AG04449 (cell line): ENCODE results near the gene AP2B1.

Experiments used
- CTCF ChIA-PET: fragments of 350-600 bp; formaldehyde crosslinking; extraction: SDS; loops from one replicate; lab custom pipeline; 2021; ENCODE audit warnings: antibody characterized with exemption; lab: Yijun Ruan, JAX
- POLR2A ChIA-PET: fragments of 400-600, 350-600 bp; formaldehyde crosslinking; extraction: SDS; loops from one replicate; lab custom pipeline; 2020; ENCODE audit warnings: antibody characterized with exemption, inconsistent platforms; lab: Yijun Ruan, JAX
- DNase-seq: peaks from one replicate; pipeline ENCODE4 v3.0.0-alpha.2; 2010; ENCODE audit warnings: low read depth, low spot score
- H3K4me3 ChIP-seq: 2 replicates; pipeline ENCODE4 v1.5.1; 2011; ENCODE audit warnings: low read depth, mild to moderate bottlenecking, control low read depth, low read length
- CTCF ChIP-seq: IDR thresholded peaks from one replicate; pipeline ENCODE4 v1.5.1; 2011; ENCODE audit warnings: mild to moderate bottlenecking, moderate library complexity, low read length, control low read depth, inconsistent platforms; ENCODE audit not compliant: insufficient read depth; ENCODE audit errors: missing control alignments

The AP2B1 gene

DNA sequence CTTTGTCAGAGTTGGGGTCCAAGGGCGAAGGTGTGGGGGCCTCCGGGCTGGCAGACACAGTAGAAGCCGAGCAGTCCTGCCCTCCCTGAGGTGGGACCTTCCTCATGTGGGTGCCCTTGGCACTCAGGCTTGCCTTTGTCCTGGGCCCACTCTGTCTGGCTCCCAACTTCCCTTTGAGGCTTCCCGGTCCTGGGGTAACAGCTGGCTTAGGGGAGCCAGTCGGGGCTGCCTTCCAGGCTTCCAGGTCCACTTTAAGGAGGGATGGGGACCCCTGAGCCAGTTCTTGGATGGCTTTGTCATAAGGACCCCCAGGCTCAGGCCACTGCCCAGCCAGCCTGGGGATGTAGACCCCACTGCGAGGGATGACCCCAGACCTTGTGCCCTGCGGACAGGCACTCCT, 158.1 kb downstream of the AP2B1 start:
- no peak for TF ChIP-seq CTCF
- H3K4me3 ChIP-seq, result no peak overlapping the region
- ChIA-PET POLR2A (no interaction called here), CTCF (interaction anchor here (0.6 to 12.9 kb wide), 16 partner anchors 7 to 433 kb away, joined by 3 to 565 read pairs (median 6); no protein-coding TSS in a partner anchor)
- no peak for DNase-seq

DNA sequence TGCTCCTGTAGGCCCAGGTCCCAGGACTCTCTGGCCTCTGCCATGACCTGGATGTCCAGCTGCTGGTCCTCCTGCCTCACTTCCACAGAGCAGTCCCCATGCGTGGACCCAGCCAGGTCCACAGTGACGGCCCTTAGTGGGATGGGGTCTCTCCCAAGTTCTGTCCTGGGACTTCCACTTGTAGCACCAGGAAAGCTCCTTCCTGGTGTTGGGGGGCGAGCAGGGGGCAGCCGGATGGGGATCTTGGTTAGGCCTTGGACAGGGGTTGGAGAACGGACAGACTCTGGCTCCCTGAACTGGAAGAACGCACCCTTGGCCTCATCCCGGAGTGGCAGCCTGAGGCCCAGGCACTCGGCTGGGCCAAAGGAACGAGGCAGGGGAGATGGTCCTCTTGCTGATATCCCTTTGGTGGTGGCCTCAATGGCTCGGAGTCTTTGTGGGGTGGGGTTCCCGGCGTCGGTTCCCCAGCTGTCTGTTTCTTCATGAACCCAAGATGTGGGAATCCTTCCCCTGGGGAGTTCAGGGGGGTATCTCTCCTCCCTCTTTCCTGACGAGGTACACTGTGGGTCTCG, 158.7 kb downstream of the AP2B1 start:
- TF ChIP-seq CTCF, result no peak
- DNase-seq, result no peak
- no peak overlapping the region for H3K4me3 ChIP-seq
- ChIA-PET POLR2A (no interaction called here), CTCF (interaction anchor here (0.8 to 12.9 kb wide), 18 partner anchors 8 to 434 kb away, joined by 3 to 565 read pairs (median 25); partner anchors contain the start of gene RASL10B)

GRCh38 chr17:35747540-35748017, 160.5 kb downstream of the AP2B1 start:
- TF ChIP-seq CTCF, result peak; percentile 87
- no peak overlapping the region for H3K4me3 ChIP-seq
- POLR2A ChIA-PET, result interaction anchor here (0.6 kb wide), 1 partner anchor 158 kb away, joined by 5 read pairs; no protein-coding TSS in a partner anchor
- peak; percentile 26 for DNase-seq
- CTCF ChIA-PET, result interaction anchor here (0.6 to 12.9 kb wide), 73 partner anchors 9 to 597 kb away, joined by 3 to 565 read pairs (median 5); partner anchors contain the start of genes C17orf50, PEX12, RASL10B and SLFN14

- TF ChIP-seq CTCF, result no peak
- POLR2A ChIA-PET, result interaction anchor here (0.5 to 0.8 kb wide), 2 partner anchors 61 to 135 kb away, joined by 4 to 5 read pairs; partner anchors contain the start of gene TAF15
- CTCF ChIA-PET, result interaction anchor here (0.8 to 12.9 kb wide), 41 partner anchors 9 to 436 kb away, joined by 3 to 565 read pairs (median 11); partner anchors contain the start of genes C17orf50, PEX12, RASL10B and TAF15
- no peak for DNase-seq
- no peak overlapping the region for H3K4me3 ChIP-seq
Measured at GRCh38 chr17:35748341-35748841, 161.3 kb downstream of the AP2B1 start.

- CTCF ChIA-PET, result interaction anchor here (1.2 to 12.9 kb wide), 25 partner anchors 8 to 437 kb away, joined by 3 to 565 read pairs (median 23); partner anchors contain the start of genes C17orf50, RASL10B and TAF15
Measured at GRCh38 chr17:35748979-35749378, 161.9 kb downstream of the AP2B1 start.

More at GRCh38 chr17:35748979-35749378, 161.9 kb downstream of the AP2B1 start:
- H3K4me3 ChIP-seq, result no peak overlapping the region
- POLR2A ChIA-PET, result interaction anchor here (0.8 kb wide), 1 partner anchor 60 kb away, joined by 4 read pairs; the partner anchor contains the start of gene TAF15
- no peak for DNase-seq
- no peak for TF ChIP-seq CTCF
